ENCODE data around the gene ZNF207.
"Not testable (repeated sequence)": the region's sequence is repeated elsewhere in the genome, so short reads cannot be mapped to it uniquely, and the experiment has no call there.

ZNF207 gene

GRCh38 chr17:32317353-32317752 is 32.6 kb upstream of the ZNF207 start:
- Histone ChIP-seq H3F3A (ENCODE audit: insufficient read depth) (no peaks in the 10 kb centered on the region), H3K9ac (ENCODE audit: low read length) (no peak overlapping the region), H3K27ac (ENCODE audit: low read depth, low read length) (no peak overlapping the region), H4K20me1 (ENCODE audit: low read depth, low read length) (no peaks in the 10 kb centered on the region), H2AFZ (ENCODE audit: low read depth, low read length, severe bottlenecking) (no peak overlapping the region), H3K79me2 (ENCODE audit: insufficient read depth, low read length) (no peaks in the 10 kb centered on the region), H3K27me3 (ENCODE audit: low read length) (no peaks in the 10 kb centered on the region), H3K4me3 (ENCODE audit: insufficient read depth, low read length, poor library complexity, severe bottlenecking) (no peak overlapping the region), H3K9me3 (ENCODE audit: insufficient read depth, low read length) (no peaks in the 10 kb centered on the region), H3K36me3 (ENCODE audit: low read length) (no peaks in the 10 kb centered on the region), H3K4me2 (ENCODE audit: low read depth, low read length, poor library complexity, severe bottlenecking) (no peak overlapping the region), H3K9me2 (replicated peaks; ENCODE audit: insufficient read depth, low read length) (no peaks in the 10 kb centered on the region)
- no peak for TF ChIP-seq EZH2phosphoT487 (conservative IDR thresholded peaks at IDR 0.05; ENCODE audit: low read length)
- TF ChIP-seq, protein P1, sequence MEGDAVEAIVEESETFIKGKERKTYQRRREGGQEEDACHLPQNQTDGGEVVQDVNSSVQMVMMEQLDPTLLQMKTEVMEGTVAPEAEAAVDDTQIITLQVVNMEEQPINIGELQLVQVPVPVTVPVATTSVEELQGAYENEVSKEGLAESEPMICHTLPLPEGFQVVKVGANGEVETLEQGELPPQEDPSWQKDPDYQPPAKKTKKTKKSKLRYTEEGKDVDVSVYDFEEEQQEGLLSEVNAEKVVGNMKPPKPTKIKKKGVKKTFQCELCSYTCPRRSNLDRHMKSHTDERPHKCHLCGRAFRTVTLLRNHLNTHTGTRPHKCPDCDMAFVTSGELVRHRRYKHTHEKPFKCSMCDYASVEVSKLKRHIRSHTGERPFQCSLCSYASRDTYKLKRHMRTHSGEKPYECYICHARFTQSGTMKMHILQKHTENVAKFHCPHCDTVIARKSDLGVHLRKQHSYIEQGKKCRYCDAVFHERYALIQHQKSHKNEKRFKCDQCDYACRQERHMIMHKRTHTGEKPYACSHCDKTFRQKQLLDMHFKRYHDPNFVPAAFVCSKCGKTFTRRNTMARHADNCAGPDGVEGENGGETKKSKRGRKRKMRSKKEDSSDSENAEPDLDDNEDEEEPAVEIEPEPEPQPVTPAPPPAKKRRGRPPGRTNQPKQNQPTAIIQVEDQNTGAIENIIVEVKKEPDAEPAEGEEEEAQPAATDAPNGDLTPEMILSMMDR (IDR thresholded peaks at IDR 0.05; ENCODE audit: insufficient read depth, low read length, poor library complexity, severe bottlenecking) = no peak

DNA sequence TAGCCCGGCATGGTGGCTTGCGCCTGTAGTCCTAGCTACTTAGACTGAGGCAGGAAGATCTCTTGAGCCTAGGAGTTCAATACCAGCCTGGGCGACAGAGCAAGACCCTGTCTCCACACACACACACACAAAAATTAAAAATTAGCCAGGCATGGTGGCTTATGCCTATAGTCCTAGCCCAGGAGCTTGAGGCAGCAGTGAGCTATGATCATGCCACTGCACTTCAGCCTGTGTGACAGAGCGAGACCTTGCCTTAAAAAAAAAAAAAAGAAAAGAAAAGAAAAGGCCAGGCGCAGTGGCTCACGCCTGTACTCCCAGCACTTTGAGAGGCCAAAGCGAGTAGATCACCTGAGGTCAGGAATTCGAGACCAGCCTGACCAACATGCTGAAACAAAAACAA is 31.9 kb upstream of the ZNF207 start:
- Histone ChIP-seq H3K9me3 (ENCODE audit: insufficient read depth, low read length) (no peaks in the 10 kb centered on the region), H3F3A (ENCODE audit: insufficient read depth) (no peaks in the 10 kb centered on the region), H2AFZ (ENCODE audit: low read depth, low read length, severe bottlenecking) (no peak overlapping the region), H3K4me3 (ENCODE audit: insufficient read depth, low read length, poor library complexity, severe bottlenecking) (no peak overlapping the region), H3K36me3 (ENCODE audit: low read length) (no peaks in the 10 kb centered on the region), H3K9ac (ENCODE audit: low read length) (no peak overlapping the region), H3K27me3 (ENCODE audit: low read length) (no peaks in the 10 kb centered on the region), H4K20me1 (ENCODE audit: low read depth, low read length) (no peaks in the 10 kb centered on the region), H3K79me2 (ENCODE audit: insufficient read depth, low read length) (no peaks in the 10 kb centered on the region), H3K27ac (ENCODE audit: low read depth, low read length) (no peak overlapping the region), H3K9me2 (replicated peaks; ENCODE audit: insufficient read depth, low read length) (no peaks in the 10 kb centered on the region), H3K4me2 (ENCODE audit: low read depth, low read length, poor library complexity, severe bottlenecking) (no peak overlapping the region)
- TF ChIP-seq EZH2phosphoT487 (conservative IDR thresholded peaks at IDR 0.05; ENCODE audit: low read length) = no peak
- TF ChIP-seq, protein P1 (IDR thresholded peaks at IDR 0.05; ENCODE audit: insufficient read depth, low read length, poor library complexity, severe bottlenecking) = no peak

DNA sequence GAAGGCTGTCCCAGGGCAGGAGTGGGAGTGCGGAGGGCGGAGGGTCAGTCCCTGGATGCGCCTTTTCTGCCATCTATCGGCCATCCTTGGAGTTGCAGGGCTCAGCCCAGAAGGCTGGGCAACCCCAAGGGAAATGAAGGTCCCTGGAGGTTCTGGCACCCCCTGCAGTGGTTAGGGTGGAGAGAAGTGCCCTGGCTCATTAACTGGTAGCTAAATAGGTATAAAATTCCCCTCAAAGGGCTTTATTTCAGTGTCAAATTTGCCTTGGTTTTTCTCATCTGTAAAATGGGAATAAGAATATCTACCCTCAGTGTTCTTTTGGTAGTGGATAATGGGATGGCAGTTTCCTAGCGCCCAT is 30.4 kb upstream of the ZNF207 start:
- TF ChIP-seq, protein P1 (IDR thresholded peaks at IDR 0.05; ENCODE audit: insufficient read depth, low read length, poor library complexity, severe bottlenecking) = peak; percentile 84
- TF ChIP-seq EZH2phosphoT487 (conservative IDR thresholded peaks at IDR 0.05; ENCODE audit: low read length) = no peak
- no peaks in the 10 kb centered on the region for H4K20me1 ChIP-seq (ENCODE audit: low read depth, low read length)
- H3K36me3 ChIP-seq (ENCODE audit: low read length) = no peaks in the 10 kb centered on the region
- H3K4me2 ChIP-seq (ENCODE audit: low read depth, low read length, poor library complexity, severe bottlenecking) = no peak overlapping the region
- H3K9me2 ChIP-seq (replicated peaks; ENCODE audit: insufficient read depth, low read length) = no peaks in the 10 kb centered on the region
- no peaks in the 10 kb centered on the region for H3F3A ChIP-seq (ENCODE audit: insufficient read depth)
- no peaks in the 10 kb centered on the region for H3K27me3 ChIP-seq (ENCODE audit: low read length)
- no peaks in the 10 kb centered on the region for H3K9me3 ChIP-seq (ENCODE audit: insufficient read depth, low read length)
- H3K27ac ChIP-seq (ENCODE audit: low read depth, low read length) = no peak overlapping the region
- no peak overlapping the region for H2AFZ ChIP-seq (ENCODE audit: low read depth, low read length, severe bottlenecking)
- no peak overlapping the region for H3K9ac ChIP-seq (ENCODE audit: low read length)
- no peak overlapping the region for H3K4me3 ChIP-seq (ENCODE audit: insufficient read depth, low read length, poor library complexity, severe bottlenecking)
- no peaks in the 10 kb centered on the region for H3K79me2 ChIP-seq (ENCODE audit: insufficient read depth, low read length)

- not testable (repeated sequence) for H3K9me3 ChIP-seq (ENCODE audit: insufficient read depth, low read length); H3K79me2 ChIP-seq (ENCODE audit: insufficient read depth, low read length)
Observed at GRCh38 chr17:32320080-32320479, 29.9 kb upstream of the ZNF207 start.

More at GRCh38 chr17:32320080-32320479, 29.9 kb upstream of the ZNF207 start:
- H3K36me3 ChIP-seq (ENCODE audit: low read length); H4K20me1 ChIP-seq (ENCODE audit: low read depth, low read length); H3K27ac ChIP-seq (ENCODE audit: low read depth, low read length); H3K27me3 ChIP-seq (ENCODE audit: low read length); H3K4me3 ChIP-seq (ENCODE audit: insufficient read depth, low read length, poor library complexity, severe bottlenecking); H3K9ac ChIP-seq (ENCODE audit: low read length); H3K4me2 ChIP-seq (ENCODE audit: low read depth, low read length, poor library complexity, severe bottlenecking); H3K9me2 ChIP-seq (replicated peaks; ENCODE audit: insufficient read depth, low read length); H3F3A ChIP-seq (ENCODE audit: insufficient read depth); H2AFZ ChIP-seq (ENCODE audit: low read depth, low read length, severe bottlenecking): not testable (repeated sequence)

Data from SU-DHL-6 (cell line).